T-cell (primary cell): ENCODE results near the gene TCF7L2. TPM values are rescaled to one million over a fixed set of nuclear protein-coding genes. Genes with fewer than 3 reads are reported as not detected.

Source experiments
- ATAC-seq, 4 experiments: fragments of 200-7000 bp in 3 of 4; fragments of 150-1000 bp in 1 of 4; cut with Tn5 transposase; replicated peaks in 1 of 4; 1 replicate in 3 of 4; 2 replicates in 1 of 4; pipeline ENCODE4 v1.10.0; 2021; ENCODE audit warnings: moderate library complexity in 3 of 4, mild to moderate bottlenecking in 2 of 4, moderate number of reproducible peaks in 1 of 4
- CTCF ChIA-PET, 2 donors: fragments of 300-600 bp; sonication (Branson Sonifier 250); formaldehyde crosslinking; loops; one replicate each; lab custom pipeline; 2022; ENCODE audit warnings: antibody characterized with exemption in 2 of 2; lab: Charles Lee
- POLR2A ChIA-PET, 2 donors: fragments of 300-600 bp; sonication (Branson Sonifier 250); formaldehyde crosslinking; loops; one replicate each; lab custom pipeline; 2022; ENCODE audit warnings: antibody characterized with exemption in 2 of 2; lab: Charles Lee
- DNase-seq, 35 experiments: peaks; one replicate each; pipeline versions ENCODE4 v3.0.0 to v3.0.0-alpha.2; 2013 to 2023
- H3K27ac ChIP-seq: one replicate; pipeline ENCODE4 v1.5.1; 2013; ENCODE audit warnings: low read length
- H3K27me3 ChIP-seq, 2 experiments: replicated peaks in 1 of 2; 1 replicate in 1 of 2; 2 replicates in 1 of 2; pipeline versions ENCODE4 v1.6.1 to v1.7.0; 2013; ENCODE audit warnings: low read length in 1 of 2, mixed read lengths in 1 of 2; ENCODE audit not compliant: control insufficient read depth in 2 of 2, insufficient read depth in 2 of 2; ENCODE audit errors: extremely low read depth in 1 of 2
- H3K36me3 ChIP-seq, 2 donors: 1 replicate in 1 of 2; 2 replicates in 1 of 2; pipeline versions ENCODE4 v1.6.1 to v1.7.0; 2013; ENCODE audit warnings: low read length in 1 of 2; ENCODE audit not compliant: control insufficient read depth in 2 of 2, insufficient read depth in 1 of 2; ENCODE audit errors: extremely low read depth in 1 of 2
- H3K4me1 ChIP-seq, 2 experiments: 1 replicate in 1 of 2; 2 replicates in 1 of 2; pipeline versions ENCODE4 v1.6.1 to v1.7.0; 2013; ENCODE audit warnings: low read length in 2 of 2, mixed read lengths in 1 of 2; ENCODE audit not compliant: insufficient read depth in 2 of 2, control insufficient read depth in 1 of 2; ENCODE audit errors: extremely low read depth in 1 of 2
- H3K4me3 ChIP-seq, 2 donors: 1 replicate in 1 of 2; 2 replicates in 1 of 2; pipeline versions ENCODE4 v1.5.1 to v1.7.0; 2013; ENCODE audit warnings: mild to moderate bottlenecking in 2 of 2, low read length in 1 of 2, moderate library complexity in 1 of 2; ENCODE audit not compliant: control insufficient read depth in 1 of 2; ENCODE audit errors: extremely low read depth in 1 of 2
- H3K9me3 ChIP-seq: 2 replicates; pipeline ENCODE4 v1.7.0; 2013
- H3K27ac Mint-ChIP-seq, 2 donors: one replicate each; pipeline ENCODE4 v1.8.0; 2020 to 2021; ENCODE audit warnings: mild to moderate bottlenecking in 2 of 2, mixed read lengths in 2 of 2
- H3K27me3 Mint-ChIP-seq, 2 donors: one replicate each; pipeline ENCODE4 v1.8.0; 2021 to 2022; ENCODE audit warnings: mixed read lengths in 2 of 2
- H3K36me3 Mint-ChIP-seq: one replicate; pipeline ENCODE4 v1.8.0; 2021; ENCODE audit warnings: mixed read lengths
- H3K4me1 Mint-ChIP-seq, 3 donors: one replicate each; pipeline ENCODE4 v1.8.0; 2020 to 2022; ENCODE audit warnings: mixed read lengths in 3 of 3, mild to moderate bottlenecking in 1 of 3
- H3K4me3 Mint-ChIP-seq, 3 donors: one replicate each; pipeline ENCODE4 v1.8.0; 2020 to 2022; ENCODE audit warnings: mild to moderate bottlenecking in 3 of 3, mixed read lengths in 3 of 3, moderate library complexity in 3 of 3
- H3K9me3 Mint-ChIP-seq, 3 donors: one replicate each; pipeline ENCODE4 v1.8.0; 2020 to 2022; ENCODE audit warnings: mixed read lengths in 3 of 3
- WGBS: methylation state at CpG from one replicate; pipeline ENCODE4 v1.1.5; 2013; ENCODE audit warnings: missing lambda C conversion rate; ENCODE audit not compliant: insufficient coverage; 5-methylcytosine and 5-hydroxymethylcytosine counted together
- total RNA-seq, 35 experiments: library from RNA in 6 of 35; stranded (reverse) in 6 of 35; fragments of 120-200 nt in 1 of 35; gene quantifications; one replicate each; pipeline versions ENCODE4 v1.2.1 to v1.2.4 and lab custom pipeline; 2013 to 2026

Gene TCF7L2
- total RNA-seq, 5 donors from 2014 or later (not counting 1 experiment from before 2014, with no cell fraction given): 2.6 to 6.2 (median 3.3) TPM

GRCh38 chr10:113053881-113054280, 103.8 kb downstream of the TCF7L2 start:
- peaks cover 0 to 2% of the 10 kb centered on the region in 2 donors for H3K36me3 ChIP-seq
- ATAC-seq (no peak), DNase-seq (no peak)
- no peak overlapping the region for H3K27ac Mint-ChIP-seq
- no peak overlapping the region for H3K4me3 ChIP-seq
- H3K36me3 Mint-ChIP-seq: peaks cover 3% of the 10 kb centered on the region
- 92% methylated on average over 5 of the region's 5 CpGs for WGBS
- H3K4me3 Mint-ChIP-seq: no peak overlapping the region
- no peaks in the 10 kb centered on the region for H3K9me3 ChIP-seq
- no peaks in the 10 kb centered on the region for H3K27me3 ChIP-seq
- POLR2A ChIA-PET: no interaction called here
- H3K4me1 ChIP-seq: peaks cover 15 to 28% of the 10 kb centered on the region in 2 experiments
- H3K4me1 Mint-ChIP-seq: peaks cover 24 to 33% (median 26%) of the 10 kb centered on the region in 3 donors
- H3K27me3 Mint-ChIP-seq: peaks cover 0 to 10% of the 10 kb centered on the region in 2 donors
- H3K9me3 Mint-ChIP-seq: no peaks in the 10 kb centered on the region
- no peak overlapping the region for H3K27ac ChIP-seq
- CTCF ChIA-PET: interaction anchor here in 1 of 2 donors (0.5 kb wide), 1 partner anchor 120 kb away, joined by 3 read pairs; no protein-coding TSS in a partner anchor

- H3K36me3 Mint-ChIP-seq: peaks cover 3% of the 10 kb centered on the region
- H3K4me3 Mint-ChIP-seq: no peak overlapping the region
- Histone ChIP-seq H3K4me1 (peaks cover 7 to 33% of the 10 kb centered on the region in 2 experiments), H3K4me3 (no peak overlapping the region), H3K9me3 (no peaks in the 10 kb centered on the region), H3K27me3 (no peaks in the 10 kb centered on the region), H3K36me3 (peaks cover 0 to 2% of the 10 kb centered on the region in 2 donors), H3K27ac (no peak overlapping the region)
- ChIA-PET POLR2A (no interaction called here), CTCF (no interaction called here)
- ATAC-seq: no peak
- no peaks in the 10 kb centered on the region for H3K9me3 Mint-ChIP-seq
- no CpG with 5 or more reads among the region's 1 CpG for WGBS
- H3K4me1 Mint-ChIP-seq: peaks cover 17 to 19% (median 17%) of the 10 kb centered on the region in 3 donors
- no peak for DNase-seq
- peaks cover 0 to 10% of the 10 kb centered on the region in 2 donors for H3K27me3 Mint-ChIP-seq
- H3K27ac Mint-ChIP-seq: no peak overlapping the region
Observed at GRCh38 chr10:113055458-113055857, 105.4 kb downstream of the TCF7L2 start.

GRCh38 chr10:113056030-113056429, 106.0 kb downstream of the TCF7L2 start:
- peaks cover 3% of the 10 kb centered on the region for H3K36me3 Mint-ChIP-seq

GRCh38 chr10:113056441-113057021, 106.5 kb downstream of the TCF7L2 start:
- Mint-ChIP-seq H3K4me3 (no peak overlapping the region), H3K27ac (no peak overlapping the region), H3K36me3 (peaks cover 3% of the 10 kb centered on the region), H3K4me1 (peaks cover 8% of the 10 kb centered on the region in 3 donors), H3K27me3 (peaks cover 0 to 10% of the 10 kb centered on the region in 2 donors), H3K9me3 (no peaks in the 10 kb centered on the region)
- ChIA-PET CTCF (no interaction called here), POLR2A (no interaction called here)
- Histone ChIP-seq H3K27me3 (no peaks in the 10 kb centered on the region), H3K36me3 (peaks cover 0 to 2% of the 10 kb centered on the region in 2 donors), H3K9me3 (no peaks in the 10 kb centered on the region), H3K4me1 (peaks cover 6 to 24% of the 10 kb centered on the region in 2 experiments), H3K4me3 (no peak overlapping the region), H3K27ac (no peak overlapping the region)
- DNase-seq (no peak), ATAC-seq (no peak)
- WGBS: 100% methylated on average over 3 of the region's 10 CpGs

More at GRCh38 chr10:113056030-113056429, 106.0 kb downstream of the TCF7L2 start:
- CTCF ChIA-PET: no interaction called here
- no peak overlapping the region for H3K4me3 Mint-ChIP-seq
- Histone ChIP-seq H3K36me3 (peaks cover 0 to 2% of the 10 kb centered on the region in 2 donors), H3K27ac (no peak overlapping the region), H3K9me3 (no peaks in the 10 kb centered on the region), H3K27me3 (no peaks in the 10 kb centered on the region), H3K4me3 (no peak overlapping the region), H3K4me1 (peaks cover 8 to 28% of the 10 kb centered on the region in 2 experiments)
- DNase-seq (no peak), ATAC-seq (no peak)
- POLR2A ChIA-PET: no interaction called here
- no peaks in the 10 kb centered on the region for H3K9me3 Mint-ChIP-seq
- peaks cover 12 to 13% (median 12%) of the 10 kb centered on the region in 3 donors for H3K4me1 Mint-ChIP-seq
- H3K27me3 Mint-ChIP-seq: peaks cover 0 to 10% of the 10 kb centered on the region in 2 donors
- no peak overlapping the region for H3K27ac Mint-ChIP-seq
- no CpG with 5 or more reads among the region's 5 CpGs for WGBS

GRCh38 chr10:113057948-113058522, 108.0 kb downstream of the TCF7L2 start:
- ChIA-PET POLR2A (no interaction called here), CTCF (no interaction called here)
- DNase-seq (no peak), ATAC-seq (no peak)
- Histone ChIP-seq H3K9me3 (no peaks in the 10 kb centered on the region), H3K36me3 (peaks cover 0 to 2% of the 10 kb centered on the region in 2 donors), H3K27me3 (no peaks in the 10 kb centered on the region), H3K27ac (no peak overlapping the region), H3K4me3 (no peak overlapping the region), H3K4me1 (peaks cover 6 to 15% of the 10 kb centered on the region in 2 experiments)
- no peak overlapping the region for H3K4me3 Mint-ChIP-seq
- H3K27ac Mint-ChIP-seq: no peak overlapping the region
- 92% methylated on average over 5 of the region's 6 CpGs for WGBS
- H3K36me3 Mint-ChIP-seq: no peaks in the 10 kb centered on the region
- peaks cover 0 to 2% (median 0%) of the 10 kb centered on the region in 3 donors for H3K4me1 Mint-ChIP-seq
- no peaks in the 10 kb centered on the region for H3K9me3 Mint-ChIP-seq
- H3K27me3 Mint-ChIP-seq: peaks cover 0 to 2% of the 10 kb centered on the region in 2 donors

- 90% methylated on average over 14 of the region's 19 CpGs for WGBS
- no peaks in the 10 kb centered on the region for H3K36me3 Mint-ChIP-seq
- Histone ChIP-seq H3K27me3 (no peaks in the 10 kb centered on the region), H3K4me1 (peaks cover 6 to 15% of the 10 kb centered on the region in 2 experiments), H3K9me3 (no peaks in the 10 kb centered on the region), H3K36me3 (peaks cover 0 to 2% of the 10 kb centered on the region in 2 donors), H3K27ac (no peak overlapping the region), H3K4me3 (no peak overlapping the region)
- no peak overlapping the region for H3K27ac Mint-ChIP-seq
- H3K9me3 Mint-ChIP-seq: no peaks in the 10 kb centered on the region
- CTCF ChIA-PET: no interaction called here
- no peaks in the 10 kb centered on the region for H3K27me3 Mint-ChIP-seq
- peaks cover 0 to 4% (median 2%) of the 10 kb centered on the region in 3 donors for H3K4me1 Mint-ChIP-seq
- ATAC-seq (no peak), DNase-seq (no peak)
- POLR2A ChIA-PET: no interaction called here
- no peak overlapping the region for H3K4me3 Mint-ChIP-seq
Observed at GRCh38 chr10:113058523-113059370, 108.7 kb downstream of the TCF7L2 start.
